NCI-H524 (cell line): Measurements from ENCODE around the gene ARL15.

ENCODE experiments used
- DNase-seq, 2 experiments: peaks; one replicate each; lab custom pipeline; 2025; lab: John Stamatoyannopoulos, UW

Gene ARL15

GRCh38 chr5:54284586-54284985, 25.8 kb downstream of the ARL15 start:
- no peak for DNase-seq

- DNase-seq = no peak
Measured at GRCh38 chr5:54282876-54283275, 27.5 kb downstream of the ARL15 start.

- DNase-seq = no peak
Measured at GRCh38 chr5:54281960-54282692, 28.2 kb downstream of the ARL15 start.

GRCh38 chr5:54279960-54280359, 30.4 kb downstream of the ARL15 start:
- DNase-seq = no peak

- no peak for DNase-seq
Measured at GRCh38 chr5:54278979-54279717, 31.2 kb downstream of the ARL15 start.

- no peak for DNase-seq
Measured at GRCh38 chr5:54278036-54278830, 32.1 kb downstream of the ARL15 start.

GRCh38 chr5:54276048-54276447, 34.3 kb downstream of the ARL15 start:
- no peak for DNase-seq

- DNase-seq = no peak
Measured at GRCh38 chr5:54275361-54275760, 35.0 kb downstream of the ARL15 start.

- no peak for DNase-seq
Measured at GRCh38 chr5:54274944-54275343, 35.4 kb downstream of the ARL15 start.

GRCh38 chr5:54273715-54274114, 36.7 kb downstream of the ARL15 start:
- no peak for DNase-seq

GRCh38 chr5:54272746-54273145, 37.6 kb downstream of the ARL15 start:
- no peak for DNase-seq

- DNase-seq = no peak
Measured at GRCh38 chr5:54270326-54270725, 40.0 kb downstream of the ARL15 start.

GRCh38 chr5:54264574-54264973, 45.8 kb downstream of the ARL15 start:
- no peak for DNase-seq

- DNase-seq = no peak
Measured at GRCh38 chr5:54263447-54263846, 46.9 kb downstream of the ARL15 start.

- no peak for DNase-seq
Measured at GRCh38 chr5:54261596-54261995, 48.8 kb downstream of the ARL15 start.

GRCh38 chr5:54259981-54260380, 50.4 kb downstream of the ARL15 start:
- DNase-seq = no peak

GRCh38 chr5:54259090-54259489, 51.3 kb downstream of the ARL15 start:
- DNase-seq = no peak

GRCh38 chr5:54257366-54258118, 52.8 kb downstream of the ARL15 start:
- no peak for DNase-seq

- no peak for DNase-seq
Measured at GRCh38 chr5:54254482-54255198, 55.7 kb downstream of the ARL15 start.

GRCh38 chr5:54251981-54252380, 58.4 kb downstream of the ARL15 start:
- no peak for DNase-seq
